ENCODE results near the gene GIN1.
"Not testable (repeated sequence)": the region's sequence is repeated elsewhere in the genome, so short reads cannot be mapped to it uniquely, and the experiment has no call there.

The GIN1 gene

GRCh38 chr5:103090791-103091190 is 29.1 kb downstream of the GIN1 start:
- TF ChIP-seq CTCF (IDR thresholded peaks at IDR 0.05) = no peak
- no peak for TF ChIP-seq ZFX (IDR thresholded peaks at IDR 0.05; ENCODE audit: borderline replicate concordance)
- H3K27ac ChIP-seq = no peak overlapping the region

GRCh38 chr5:103089272-103089671 is 30.7 kb downstream of the GIN1 start:
- TF ChIP-seq ZFX (IDR thresholded peaks at IDR 0.05; ENCODE audit: borderline replicate concordance) = no peak
- TF ChIP-seq CTCF (IDR thresholded peaks at IDR 0.05) = no peak
- H3K27ac ChIP-seq = no peak overlapping the region

- TF ChIP-seq CTCF (IDR thresholded peaks at IDR 0.05) (no peak), ZFX (IDR thresholded peaks at IDR 0.05; ENCODE audit: borderline replicate concordance) (no peak)
- H3K27ac ChIP-seq = no peak overlapping the region
Measured at GRCh38 chr5:103086547-103086946, 33.4 kb downstream of the GIN1 start.

DNA sequence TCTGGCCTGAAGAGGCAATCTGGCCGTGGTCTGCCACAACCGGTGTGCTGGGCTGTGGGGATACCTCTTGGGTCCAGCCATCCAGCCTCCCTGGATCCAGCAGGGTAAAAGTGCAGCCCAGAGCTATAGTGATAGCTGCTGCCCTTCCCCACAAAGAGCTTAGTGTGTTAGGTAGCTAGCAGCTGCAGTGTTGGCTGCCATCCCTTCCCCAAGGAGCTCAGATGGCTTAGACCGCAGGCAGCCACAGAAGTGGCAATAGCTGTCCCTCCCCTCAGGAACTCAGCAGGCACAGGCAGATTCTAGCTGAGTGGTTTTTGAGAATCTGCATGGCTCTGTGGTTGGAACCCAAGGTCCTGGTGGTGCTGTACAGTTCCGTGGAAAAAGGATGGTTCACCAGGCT is 40.1 kb downstream of the GIN1 start:
- no peak for TF ChIP-seq CTCF (IDR thresholded peaks at IDR 0.05)
- no peak for TF ChIP-seq ZFX (IDR thresholded peaks at IDR 0.05; ENCODE audit: borderline replicate concordance)

DNA sequence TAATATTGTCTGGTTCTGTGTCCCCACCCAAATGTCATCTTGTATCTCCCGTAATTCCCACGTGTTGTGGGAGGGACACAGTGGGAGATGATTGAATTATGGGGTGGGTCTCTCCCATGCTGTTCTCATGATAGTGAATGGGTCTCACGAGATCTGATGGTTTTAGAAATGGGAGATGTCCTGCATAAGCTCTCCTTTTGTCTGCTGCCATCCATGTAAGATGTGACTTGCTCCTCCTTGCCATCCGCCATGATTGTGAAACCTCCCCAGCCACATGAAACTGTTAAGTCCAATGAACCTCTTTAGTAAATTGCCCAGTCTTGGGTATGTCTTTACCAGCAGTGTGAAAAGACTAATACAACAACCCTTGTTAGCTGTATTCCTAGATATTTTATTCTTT is 44.5 kb downstream of the GIN1 start:
- no peak overlapping the region for H3K27ac ChIP-seq
- TF ChIP-seq ZFX (IDR thresholded peaks at IDR 0.05; ENCODE audit: borderline replicate concordance) (no peak), CTCF (IDR thresholded peaks at IDR 0.05) (no peak)

More for the DNA sequence above, 40.1 kb downstream of the GIN1 start:
- H3K27ac ChIP-seq = no peak overlapping the region

GRCh38 chr5:103073500-103073899 is 46.4 kb downstream of the GIN1 start:
- not testable (repeated sequence) for H3K27ac ChIP-seq

GRCh38 chr5:103066326-103066725 is 53.6 kb downstream of the GIN1 start:
- TF ChIP-seq CTCF (IDR thresholded peaks at IDR 0.05) = no peak
- no peak for TF ChIP-seq ZFX (IDR thresholded peaks at IDR 0.05; ENCODE audit: borderline replicate concordance)
- H3K27ac ChIP-seq = no peak overlapping the region

DNA sequence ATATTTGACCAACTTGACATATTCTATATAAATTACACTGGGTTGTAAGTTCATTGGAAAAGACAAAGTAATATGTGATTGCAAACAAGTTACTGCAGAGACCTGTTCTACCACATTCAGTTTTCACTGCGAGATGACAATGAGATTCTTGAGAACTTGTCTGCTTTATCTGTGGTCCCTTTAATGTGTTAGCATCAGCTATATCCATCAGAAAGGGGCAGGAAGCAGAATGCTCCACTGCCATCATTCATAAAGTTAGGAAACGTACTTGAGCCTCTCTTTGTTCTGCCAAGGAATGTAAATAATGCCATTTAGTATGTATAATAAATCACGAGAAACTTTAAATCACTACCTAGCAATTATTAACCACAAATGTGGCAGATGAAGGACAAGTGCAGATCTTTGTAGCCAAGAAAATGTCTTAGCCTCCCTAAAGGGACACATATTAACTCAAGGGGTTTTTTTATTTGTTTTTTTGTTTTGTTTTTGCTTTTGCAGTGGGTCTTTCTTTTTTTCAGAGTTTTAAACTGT is 59.4 kb downstream of the GIN1 start:
- H3K27ac ChIP-seq = no peak overlapping the region
- TF ChIP-seq ZFX (IDR thresholded peaks at IDR 0.05; ENCODE audit: borderline replicate concordance) (no peak), CTCF (IDR thresholded peaks at IDR 0.05) (no peak)

All from 22Rv1 (cell line).